LNCAP (cell line): Measurements from ENCODE around the gene SLC26A8.

ENCODE experiments used
- CTCF ChIP-seq: fragments of 450-650 bp; IDR thresholded peaks from 2 replicates; pipeline ENCODE4 v1.5.1; 2017; ENCODE audit warnings: mild to moderate bottlenecking

SLC26A8 gene

GRCh38 chr6:35896228-35896627, 128.2 kb downstream of the SLC26A8 start:
- no peak for TF ChIP-seq CTCF

GRCh38 chr6:35895560-35895959, 128.9 kb downstream of the SLC26A8 start:
- TF ChIP-seq CTCF, result no peak

GRCh38 chr6:35894776-35895175, 129.7 kb downstream of the SLC26A8 start:
- no peak for TF ChIP-seq CTCF
